ENCODE data around the gene PRKN.

DNA sequence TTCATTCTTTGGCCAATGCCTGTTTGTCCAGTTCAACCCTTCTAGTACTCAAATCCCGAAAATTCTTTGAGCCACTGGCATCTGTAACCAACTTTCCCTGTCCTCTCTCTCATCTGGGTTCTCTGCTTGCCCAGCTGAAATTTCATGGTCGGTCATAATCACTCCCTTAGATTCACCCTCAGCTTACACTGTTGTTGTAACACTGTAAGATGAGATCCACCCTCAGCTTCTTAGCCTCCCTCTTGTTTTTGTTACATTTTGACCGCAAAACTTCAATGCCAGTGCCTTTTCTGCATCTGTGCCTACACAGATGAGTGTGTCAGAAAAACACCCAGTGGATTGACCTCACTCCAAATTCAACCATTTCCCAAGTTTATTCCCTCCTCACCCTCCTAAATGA is 1162.6 kb downstream of the PRKN start:
- TF ChIP-seq GATA2 (IDR thresholded peaks at IDR 0.05; ENCODE audit: low read depth, low read length) (no peak), GATA3 (IDR thresholded peaks at IDR 0.05; ENCODE audit: low read depth, low read length) (no peak)
